ENCODE results near the gene C16orf96.
"Not testable (repeated sequence)": the region's sequence is repeated elsewhere in the genome, so short reads cannot be mapped to it uniquely, and the experiment has no call there.

The C16orf96 gene

DNA sequence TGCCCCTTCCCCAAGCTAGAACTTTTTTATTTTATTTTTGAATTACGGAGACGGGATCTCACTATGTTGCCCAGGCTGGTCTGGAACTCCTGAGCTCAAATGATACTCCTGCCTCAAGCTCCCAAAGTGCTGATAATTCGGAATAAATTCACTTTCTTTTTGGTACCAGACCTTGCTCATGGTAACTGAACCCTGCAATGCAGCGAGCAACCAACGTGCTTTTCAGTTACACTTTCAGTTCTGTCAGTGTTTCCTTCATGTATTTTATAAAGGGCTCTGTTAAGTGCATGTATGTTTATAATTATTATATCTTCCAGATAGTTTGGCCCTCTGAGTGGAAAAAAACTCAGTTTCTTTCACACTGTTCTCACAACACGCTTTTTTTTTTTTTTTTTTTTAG lies 13.9 kb downstream of the C16orf96 start:
- FAIRE-seq = no peak

DNA sequence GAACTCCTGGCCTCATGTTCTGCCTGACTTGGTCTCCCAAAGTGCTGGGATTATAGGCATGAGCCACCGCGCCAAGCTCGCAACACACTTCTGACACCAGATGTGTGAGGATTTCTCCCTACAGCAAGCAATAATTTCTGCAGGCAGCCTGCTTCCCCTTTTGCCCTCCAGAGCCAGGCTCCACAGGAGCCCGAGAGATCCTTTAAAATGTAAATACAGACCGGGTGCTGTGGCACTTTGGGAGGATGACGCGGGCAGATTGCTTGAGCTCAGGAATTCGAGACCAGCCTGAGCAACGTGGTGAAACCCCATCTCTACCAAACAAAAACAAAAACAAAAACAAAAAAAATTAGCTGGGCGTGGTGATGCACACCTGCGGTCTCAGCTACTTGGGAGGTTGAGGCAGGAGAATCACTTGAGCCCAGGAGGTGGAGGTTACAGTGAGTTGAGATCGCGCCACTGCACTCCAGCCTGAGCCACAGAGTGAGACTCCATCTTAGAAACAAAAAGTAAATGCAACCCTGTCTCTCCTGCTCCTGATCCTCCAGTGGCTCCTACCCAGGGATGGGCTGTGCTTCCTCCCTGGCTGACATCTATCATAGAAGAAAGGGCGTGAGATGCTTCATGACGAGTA lies 14.7 kb downstream of the C16orf96 start:
- FAIRE-seq = no peak

DNA sequence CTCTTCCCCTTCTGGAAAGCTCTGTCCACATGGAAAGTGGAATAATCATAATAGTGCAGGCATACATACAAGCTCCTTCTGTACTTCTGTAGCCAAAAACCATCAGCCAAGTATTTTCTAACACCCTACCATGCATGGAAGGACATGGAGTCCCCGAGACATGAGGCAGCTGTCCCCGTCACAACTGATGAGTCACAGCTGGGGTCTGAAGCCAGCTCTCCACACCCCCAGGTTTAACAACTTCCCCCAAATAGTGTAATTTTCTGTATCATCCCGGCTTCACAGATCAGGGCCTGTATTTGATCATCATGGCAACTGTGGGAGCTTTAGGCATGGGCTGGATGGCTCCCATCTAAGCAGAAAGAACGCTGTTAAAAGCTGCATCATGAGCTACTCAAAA lies 16.6 kb downstream of the C16orf96 start:
- no peak for FAIRE-seq

DNA sequence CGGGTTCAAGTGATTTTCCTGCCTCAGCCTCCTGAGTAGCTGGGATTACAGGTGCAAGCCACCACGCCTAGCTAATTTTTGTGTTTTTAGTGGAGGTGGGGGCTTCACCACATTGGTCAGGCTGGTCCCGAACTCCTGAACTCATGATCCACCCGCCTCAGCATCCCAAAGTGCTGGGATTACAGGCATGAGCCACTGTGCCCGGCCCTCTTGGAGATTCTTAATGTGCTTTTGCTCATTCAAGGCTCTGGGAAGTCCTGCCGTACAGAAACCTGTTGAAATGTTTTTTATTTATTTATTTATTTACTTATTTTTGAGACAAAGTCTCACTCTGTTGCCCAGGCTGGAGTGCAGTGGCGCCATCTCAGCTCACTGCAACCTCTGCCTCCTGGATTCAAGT lies 17.8 kb downstream of the C16orf96 start:
- FAIRE-seq = not testable (repeated sequence)

DNA sequence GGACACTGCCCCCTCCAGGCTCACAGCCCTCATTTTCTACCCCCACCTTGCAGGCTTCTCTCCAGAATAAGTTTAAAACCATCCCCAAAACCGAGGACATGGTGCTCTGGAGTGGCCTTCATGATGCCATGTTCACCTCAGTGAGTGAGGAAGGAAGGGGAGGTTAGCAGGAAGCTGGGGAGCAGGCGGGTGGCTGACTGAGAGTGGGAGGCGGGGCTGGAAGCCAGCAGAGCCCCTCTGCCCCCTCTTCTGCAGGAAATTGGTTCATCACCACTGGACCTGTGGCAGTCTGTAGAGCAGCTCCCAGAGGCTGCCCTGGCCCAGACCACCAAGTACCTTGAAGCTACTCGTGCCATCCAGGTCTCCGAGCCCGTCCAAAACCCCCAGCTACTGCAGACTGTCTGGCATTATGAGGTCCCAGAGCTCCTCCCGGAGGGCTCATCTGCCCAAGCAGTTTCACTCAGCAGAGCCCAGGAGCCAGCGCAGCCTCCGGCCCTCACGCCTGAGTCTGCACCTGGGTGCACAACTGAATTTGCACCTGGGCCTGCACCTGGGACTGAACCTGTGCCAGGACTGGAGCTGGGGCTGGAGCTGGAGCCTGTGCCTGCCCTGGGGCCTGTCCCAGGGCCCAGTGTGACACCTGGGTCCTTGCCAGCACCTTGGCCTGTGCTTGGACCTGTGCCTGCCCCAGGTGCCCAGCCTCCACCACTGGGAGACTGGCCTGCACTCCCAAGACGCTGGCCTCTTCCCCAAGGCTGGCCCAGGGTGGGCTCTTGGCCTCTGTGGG lies 19.0 kb downstream of the C16orf96 start:
- no peak for FAIRE-seq

DNA sequence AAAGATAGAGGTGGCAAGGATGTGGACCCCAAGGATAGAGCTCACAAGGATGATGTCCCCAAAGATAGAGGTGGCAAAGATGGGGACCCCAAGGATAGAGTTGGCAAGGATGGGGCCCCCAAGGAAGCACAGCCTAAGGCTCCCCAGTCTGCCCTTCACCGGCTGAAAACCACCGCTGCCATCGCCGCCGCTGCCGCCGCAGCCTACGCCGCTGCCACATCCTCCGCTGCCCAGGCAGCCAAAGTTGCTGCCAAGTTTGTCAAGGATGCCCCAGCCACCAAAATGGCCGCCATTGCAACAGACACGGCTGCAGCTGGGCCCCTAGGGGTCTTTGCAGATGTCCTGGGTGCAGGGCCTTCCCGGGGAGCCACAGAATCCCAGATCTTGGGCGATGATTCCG lies 19.9 kb downstream of the C16orf96 start:
- no peak for FAIRE-seq

DNA sequence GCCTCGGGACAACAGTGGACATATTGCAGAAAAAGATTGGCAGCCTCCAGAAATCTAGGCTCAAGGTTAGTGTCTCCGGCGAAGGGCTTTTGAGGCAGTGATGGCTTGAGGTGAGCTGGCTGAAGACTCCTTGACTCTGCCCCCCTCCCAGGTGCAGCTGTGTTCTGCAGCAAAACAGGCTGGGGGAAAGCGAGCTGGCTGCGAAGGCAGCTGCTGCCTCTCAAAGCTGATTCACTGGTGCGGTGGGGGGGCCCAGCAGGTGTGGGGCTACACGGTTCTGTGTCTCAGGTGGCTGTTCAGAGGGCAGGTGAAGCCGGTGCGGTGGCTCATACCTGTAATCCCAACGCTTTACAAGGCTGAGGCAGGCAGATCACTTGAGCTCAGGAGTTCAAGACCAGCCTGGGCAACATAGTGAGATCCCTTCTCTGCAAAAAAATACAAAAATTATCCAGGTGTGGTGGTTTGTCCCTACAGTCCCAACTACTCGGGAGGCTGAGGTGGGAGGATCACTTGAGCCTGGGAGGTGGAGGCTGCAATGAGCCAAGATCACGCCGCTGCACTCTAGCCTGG lies 22.9 kb downstream of the C16orf96 start:
- no peak for FAIRE-seq

DNA sequence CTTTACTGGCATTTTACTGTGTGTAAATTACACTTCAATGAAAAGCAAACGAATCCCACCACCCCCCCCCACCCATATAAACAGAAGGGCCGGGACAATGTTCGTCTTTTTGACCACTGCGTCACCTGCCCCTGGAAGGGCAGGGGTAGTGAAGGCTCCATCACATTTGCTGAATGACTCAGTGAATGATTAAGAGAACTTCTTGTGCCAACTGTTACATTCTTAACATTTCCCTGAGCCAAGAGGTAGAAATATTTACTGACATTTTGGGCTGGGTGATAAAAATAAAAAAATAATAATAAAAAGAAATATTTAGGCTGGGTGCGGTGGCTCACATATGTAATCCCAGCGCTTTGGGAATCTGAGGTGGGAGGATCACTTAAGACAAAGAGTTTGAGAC lies 24.1 kb downstream of the C16orf96 start:
- no peak for FAIRE-seq

DNA sequence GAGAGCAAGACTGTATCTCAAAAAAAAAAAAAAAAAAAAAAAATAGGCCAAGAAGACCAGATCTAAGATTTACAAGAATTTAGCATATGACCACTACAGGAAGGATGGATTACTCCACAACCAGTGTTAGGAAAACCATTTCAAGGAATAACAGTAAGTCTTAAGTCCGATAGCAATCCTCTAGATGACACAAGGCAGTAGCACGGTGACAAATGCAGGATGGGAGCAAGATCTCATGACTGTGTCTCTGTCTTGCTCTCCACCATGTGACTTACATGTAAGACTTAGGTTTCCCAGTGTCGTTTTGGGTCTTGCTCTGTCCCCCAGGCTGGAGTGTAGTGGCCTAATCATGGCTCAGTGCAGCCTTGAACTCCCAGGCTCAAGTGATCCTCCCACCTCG lies 27.8 kb downstream of the C16orf96 start:
- FAIRE-seq = no peak

DNA sequence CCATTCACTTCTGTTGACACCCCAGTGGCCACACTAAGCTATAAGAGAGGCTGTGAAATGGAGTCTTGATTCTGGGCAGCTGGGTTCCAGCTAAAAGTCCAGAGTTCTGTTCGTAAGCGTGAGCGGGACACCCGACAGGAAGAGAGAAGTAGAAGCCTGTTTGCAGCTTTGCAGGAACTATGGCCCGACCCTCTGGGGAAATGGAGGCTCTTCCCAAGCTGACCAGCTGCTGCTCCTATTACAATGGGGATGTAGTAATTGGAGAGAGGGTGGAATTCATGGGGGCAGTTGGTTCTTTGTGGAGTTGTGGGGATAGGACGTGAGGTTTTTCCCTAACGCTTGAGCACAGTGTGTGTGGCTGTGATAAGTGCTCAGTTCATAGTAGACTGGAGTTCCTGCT lies 30.2 kb downstream of the C16orf96 start:
- FAIRE-seq = no peak

DNA sequence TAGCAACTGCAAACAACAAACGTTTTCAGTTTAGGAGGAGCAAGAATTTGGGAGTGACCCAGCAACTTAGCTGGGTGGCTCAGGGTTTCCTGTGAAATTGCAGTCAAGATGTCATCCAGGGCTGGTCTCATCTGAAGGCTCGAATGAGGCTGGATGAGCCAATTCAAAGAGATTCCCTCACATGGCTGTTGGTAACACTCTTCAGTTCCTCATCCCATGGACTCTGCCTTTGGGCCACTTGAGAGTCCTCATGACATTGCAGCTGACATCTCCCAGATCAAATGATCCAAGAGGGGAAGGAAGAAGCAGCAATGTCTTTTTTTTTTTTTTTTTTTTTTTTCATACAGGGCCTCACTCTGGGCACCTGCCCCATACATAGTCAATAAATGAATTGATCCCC lies 32.2 kb downstream of the C16orf96 start:
- no peak for FAIRE-seq

DNA sequence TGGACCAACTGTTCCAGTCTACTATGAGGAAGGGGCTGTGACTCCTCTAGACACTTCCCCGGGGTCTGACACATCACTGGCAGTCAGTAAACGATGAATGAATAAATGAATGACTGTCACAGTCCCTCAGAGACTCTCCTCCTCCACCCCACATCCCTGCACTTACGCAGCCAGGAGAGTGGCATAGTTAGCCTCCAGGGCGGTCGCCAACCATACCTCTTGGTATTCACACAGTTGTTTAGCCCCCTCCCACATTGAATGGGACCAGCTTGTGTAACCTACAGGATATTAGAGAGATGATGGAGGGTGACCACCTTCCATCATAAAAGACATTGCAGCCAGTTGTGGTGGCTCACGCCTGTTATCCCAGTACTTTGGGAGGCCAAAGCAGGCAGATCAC lies 32.8 kb downstream of the C16orf96 start:
- no peak for FAIRE-seq

DNA sequence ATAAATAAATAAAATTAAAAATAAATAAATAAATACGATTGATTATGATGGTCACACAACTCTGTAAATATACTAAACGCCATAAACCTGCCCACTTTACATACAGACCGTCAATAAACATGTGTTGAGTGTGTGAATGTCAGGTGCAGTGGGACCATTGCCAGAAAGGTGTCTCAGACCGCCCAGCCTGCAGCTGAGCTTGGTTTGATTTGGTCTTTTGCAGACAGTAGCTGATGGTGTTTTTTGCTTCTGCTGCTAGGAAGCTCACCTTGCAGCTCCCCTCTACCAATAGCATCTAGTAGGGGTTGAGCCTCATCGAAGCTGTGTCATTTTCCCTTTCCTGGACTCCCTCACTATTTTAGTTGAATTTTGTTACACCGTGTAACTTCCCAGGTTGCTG lies 35.1 kb downstream of the C16orf96 start:
- no peak for FAIRE-seq

DNA sequence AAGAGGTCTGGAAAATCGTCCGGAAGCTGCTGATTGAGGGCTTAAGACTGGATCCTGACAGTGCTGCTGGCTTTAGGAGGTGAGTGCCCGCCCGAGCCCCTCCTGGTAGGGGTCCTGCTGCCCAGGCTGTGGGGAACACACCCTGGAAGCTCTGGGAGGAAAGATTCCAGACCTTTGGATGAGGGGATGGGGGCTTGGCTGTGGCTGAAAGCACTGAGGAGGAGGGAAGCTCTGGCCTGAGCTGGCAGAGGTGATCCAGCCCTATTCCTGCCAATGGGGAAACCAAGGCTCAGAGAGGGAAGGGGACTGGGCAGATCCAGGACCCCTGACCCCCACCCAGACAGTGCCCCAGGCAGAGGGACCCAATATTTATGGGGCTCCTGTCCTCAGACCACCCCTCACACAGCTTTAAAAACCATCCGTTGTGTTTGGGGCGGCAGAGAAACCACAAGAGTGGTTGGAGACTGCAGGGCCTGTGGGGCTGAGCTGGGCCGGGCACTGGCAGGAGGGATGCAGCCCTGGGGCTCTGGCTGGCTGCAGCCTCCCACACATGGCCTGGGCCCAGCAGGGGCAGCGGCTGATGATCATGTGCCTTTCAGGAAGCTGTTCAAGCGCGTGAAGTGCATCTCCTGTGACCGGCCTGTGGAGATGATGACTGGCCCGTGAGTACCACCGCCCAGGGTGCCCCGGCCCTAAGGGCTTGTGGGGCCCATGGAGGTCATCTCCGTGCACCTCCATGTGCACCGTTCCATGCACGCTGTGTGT lies 35.7 kb downstream of the C16orf96 start:
- FAIRE-seq = no peak

DNA sequence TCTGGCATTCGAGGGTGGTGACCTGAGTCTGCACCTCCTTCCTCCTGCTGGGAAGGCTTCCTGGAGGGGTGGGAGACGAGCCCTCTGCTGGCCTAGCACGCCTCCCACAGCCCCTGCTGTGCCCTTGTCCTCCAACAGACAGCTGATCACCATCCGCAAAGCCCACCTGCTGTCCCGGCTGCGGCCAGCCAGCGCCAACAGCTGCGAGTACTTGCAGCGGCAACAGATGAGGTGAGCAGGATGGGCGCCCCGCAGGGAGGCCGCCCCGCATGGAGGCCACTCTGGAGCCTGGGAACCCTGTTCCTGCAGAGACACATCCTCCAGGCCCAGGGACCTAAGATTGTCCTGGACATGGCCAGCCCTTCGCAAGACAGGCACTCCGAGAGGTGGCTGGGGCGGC lies 36.9 kb downstream of the C16orf96 start:
- FAIRE-seq = no peak

DNA sequence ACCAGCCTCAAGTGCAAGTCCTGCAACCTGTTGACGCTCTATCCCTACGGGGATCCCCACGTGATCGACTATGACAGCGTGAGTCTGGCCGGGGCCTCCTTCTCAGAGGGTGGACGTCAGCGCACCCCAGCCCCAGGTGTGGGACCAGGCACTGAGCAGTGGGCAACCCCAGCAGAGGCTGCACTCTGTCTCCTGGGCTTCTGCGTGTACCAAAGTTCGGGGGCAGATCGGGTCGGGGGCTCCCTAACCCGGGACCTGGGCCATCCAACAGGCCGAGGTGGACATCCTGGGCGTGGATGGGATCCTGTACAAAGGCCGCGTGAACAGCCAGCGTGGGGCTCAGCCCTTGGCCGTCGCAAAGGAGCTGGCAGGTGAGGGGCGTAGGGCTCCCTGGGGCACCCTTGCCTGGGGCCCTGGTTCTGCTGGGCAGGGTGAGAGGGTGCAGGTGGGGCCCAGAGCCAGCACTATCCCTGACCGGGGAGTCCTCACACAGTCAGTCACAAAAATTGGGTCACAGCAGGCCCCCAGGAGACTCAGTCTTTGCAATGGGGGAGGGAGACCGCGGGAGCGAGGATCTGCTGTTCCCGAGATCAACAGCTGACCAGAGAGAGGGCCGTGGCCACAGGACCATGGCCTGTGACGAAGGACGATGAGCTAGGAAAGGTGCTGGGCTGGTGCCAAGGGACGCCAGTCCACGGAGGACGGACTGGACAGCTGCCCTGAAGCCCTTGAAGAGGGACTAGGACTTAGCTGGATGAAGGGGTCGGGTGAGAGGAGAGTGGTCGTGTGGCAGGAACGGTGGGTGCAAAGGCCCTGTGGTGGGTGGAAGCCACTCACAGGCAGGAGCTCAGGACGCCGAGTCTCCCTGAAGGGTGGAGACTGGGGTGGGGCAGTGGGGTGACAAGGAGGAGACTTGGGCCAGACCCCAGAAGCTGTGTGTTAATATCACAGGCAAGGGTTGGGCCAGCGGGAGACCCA lies 38.6 kb downstream of the C16orf96 start:
- no peak for FAIRE-seq

DNA sequence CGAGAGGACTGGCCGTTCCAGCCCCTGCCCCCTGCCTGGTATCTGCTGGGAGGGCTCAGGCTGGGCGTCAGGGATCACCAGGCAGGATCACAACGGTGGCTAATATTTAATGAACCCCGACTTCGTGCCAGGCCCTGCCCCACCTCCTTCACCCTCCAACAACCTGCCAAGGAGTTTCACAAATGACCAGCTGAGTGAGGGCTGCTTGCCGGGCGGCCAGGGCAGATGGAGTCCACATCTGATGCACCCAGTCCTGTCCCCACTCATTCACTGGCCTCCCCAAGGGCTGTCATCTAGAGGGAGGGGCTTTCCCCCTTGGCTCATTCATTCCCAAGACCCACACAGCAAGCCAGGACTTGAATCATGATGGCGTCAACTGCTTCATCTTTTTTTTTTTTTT lies 41.0 kb downstream of the C16orf96 start:
- FAIRE-seq = no peak

DNA sequence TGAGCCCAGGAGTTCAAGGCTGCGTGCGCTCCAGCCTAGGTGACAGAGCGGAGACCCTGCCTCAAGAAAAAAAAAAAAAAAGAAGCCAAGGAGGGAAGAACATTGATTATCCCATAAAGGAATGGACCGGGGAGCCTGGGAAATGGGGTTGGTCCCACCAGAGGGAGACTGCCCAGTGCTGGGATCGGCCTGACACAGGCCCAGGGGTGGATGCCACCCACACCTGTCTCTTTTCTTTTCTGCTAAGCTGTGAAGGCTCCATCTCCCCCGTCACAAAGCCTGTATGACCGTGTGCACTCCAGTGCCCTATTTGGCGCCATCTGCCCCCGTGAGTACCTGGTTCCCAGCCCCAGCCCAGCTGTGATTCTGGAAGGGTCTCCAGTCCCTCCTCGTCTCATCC lies 42.9 kb downstream of the C16orf96 start:
- no peak for FAIRE-seq

DNA sequence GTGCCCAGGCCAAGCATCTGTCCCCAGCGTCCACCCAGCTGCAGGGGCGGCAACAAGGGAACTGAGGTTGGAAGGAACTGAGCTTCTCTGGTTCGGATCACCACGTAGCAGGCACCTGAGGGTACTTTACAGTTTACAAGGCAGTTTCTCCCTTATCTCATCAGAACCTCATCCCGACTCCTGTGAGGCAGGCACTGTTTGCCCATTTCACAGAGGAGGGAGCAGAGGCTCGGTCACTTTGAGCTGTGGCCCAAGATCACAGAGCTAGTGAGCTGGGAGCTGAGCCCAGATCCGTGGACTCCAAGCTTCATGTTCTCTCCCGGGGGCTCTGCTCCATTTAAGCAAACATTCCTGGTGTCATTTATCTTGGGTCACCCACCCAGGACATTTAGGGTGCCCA lies 43.4 kb downstream of the C16orf96 start:
- no peak for FAIRE-seq

DNA sequence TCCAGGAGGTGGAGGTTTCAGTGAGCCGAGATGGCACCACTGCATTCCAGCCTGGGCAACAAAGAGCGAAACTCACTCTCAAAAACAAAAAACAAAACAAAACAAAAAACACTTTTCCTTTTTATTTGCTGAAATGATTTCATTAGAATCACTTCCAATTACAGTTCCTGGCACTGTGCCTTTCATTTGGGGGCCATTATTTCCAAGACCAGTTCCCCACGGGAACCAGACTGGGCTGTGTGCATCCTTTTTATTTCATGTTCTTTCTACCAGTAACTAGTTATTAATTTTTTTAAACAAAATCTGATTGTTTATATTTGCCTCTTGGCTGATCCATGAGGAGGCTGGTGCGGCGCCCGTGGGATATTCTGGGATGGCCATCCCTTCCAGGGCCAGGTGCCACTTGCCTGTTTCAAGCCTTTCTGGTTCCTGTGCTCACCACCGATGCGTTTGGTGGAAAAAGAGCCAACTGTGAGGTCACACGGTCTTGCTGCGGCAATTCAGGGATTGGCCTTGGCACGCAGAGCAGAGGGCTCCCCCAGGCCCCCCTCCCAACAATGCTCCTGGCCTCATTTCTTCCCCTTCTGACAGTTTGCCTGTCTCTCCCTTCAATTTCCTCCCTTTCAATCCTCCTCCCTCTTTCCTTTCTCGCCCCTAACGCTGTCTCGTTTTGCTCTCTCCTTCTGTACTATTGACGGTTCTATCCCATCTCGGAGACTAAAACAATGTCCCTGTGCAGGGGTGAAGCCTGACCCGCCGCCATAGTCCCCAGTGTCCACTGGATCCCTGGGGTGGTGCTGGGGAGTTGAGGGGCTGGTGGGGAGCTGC lies 45.1 kb downstream of the C16orf96 start:
- FAIRE-seq = no peak

DNA sequence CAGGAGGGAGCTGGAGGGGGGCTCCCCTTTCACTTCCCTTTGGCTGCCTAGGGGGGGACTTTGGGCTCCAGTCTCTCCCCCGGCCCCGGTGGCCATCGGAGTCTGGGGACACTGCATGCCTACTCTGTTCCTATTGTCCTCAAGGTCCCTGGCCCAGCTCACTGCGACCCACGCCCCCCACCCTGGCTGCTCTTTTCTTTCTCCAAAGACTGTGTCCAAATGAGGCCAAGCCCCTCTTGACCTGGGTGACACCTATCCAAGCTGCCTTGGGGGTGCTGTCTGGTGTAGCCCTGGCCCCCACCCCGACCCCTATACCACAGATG lies 45.7 kb downstream of the C16orf96 start:
- no peak for FAIRE-seq

DNA sequence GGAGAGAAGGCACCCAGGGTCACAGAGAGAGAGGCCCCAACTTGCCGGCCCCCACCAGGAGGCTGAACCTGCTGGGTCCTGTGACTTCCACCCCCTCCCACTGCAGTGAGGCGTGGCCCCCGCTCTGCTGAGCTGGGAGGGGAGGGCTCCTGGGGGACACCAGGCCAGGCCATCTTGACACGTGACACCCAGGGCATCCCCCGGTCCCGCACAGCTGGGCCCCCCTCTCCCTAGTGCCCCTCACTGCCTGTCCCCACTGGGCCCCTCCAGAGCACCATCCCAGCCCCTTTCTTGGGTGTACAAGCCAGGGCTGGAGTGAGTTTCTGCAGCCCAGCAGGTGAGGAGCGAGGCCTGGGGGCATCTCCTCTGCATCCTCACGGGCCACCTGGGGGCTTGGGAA lies 46.2 kb downstream of the C16orf96 start:
- FAIRE-seq = no peak
